Lower leg skin (tissue), 4 donors: ENCODE results near the gene ZRANB3. TPM values are rescaled to one million over a fixed set of nuclear protein-coding genes. Genes with fewer than 3 reads are reported as not detected.
"Not testable (repeated sequence)": the region's sequence is repeated elsewhere in the genome, so short reads cannot be mapped to it uniquely, and the experiment has no call there.

Experiments used
- DNase-seq, 2 donors: peaks; one replicate each; pipeline ENCODE4 v3.0.0-alpha.2; 2019; ENCODE audit warnings: low spot score in 2 of 2
- H3K4me3 ChIP-seq: fragments of 200-600 bp; sonication (generic); 2 replicates; pipeline ENCODE4 v1.5.1; 2017; ENCODE audit warnings: mild to moderate bottlenecking, low read depth; ENCODE audit not compliant: poor library complexity, severe bottlenecking
- CTCF ChIP-seq, 3 donors: fragments of 450-650 bp; IDR thresholded peaks; one replicate each; pipeline ENCODE4 v1.5.1; 2016; ENCODE audit warnings: antibody characterized with exemption in 3 of 3, mild to moderate bottlenecking in 3 of 3, moderate library complexity in 2 of 3
- POLR2A ChIP-seq, 2 donors: fragments of 450-650 bp; IDR thresholded peaks; one replicate each; pipeline ENCODE4 v1.6.1; 2016 to 2017; ENCODE audit warnings: antibody characterized with exemption in 2 of 2, mild to moderate bottlenecking in 1 of 2, moderate library complexity in 1 of 2
- WGBS, 2 donors: methylation state at CpG; one replicate each; pipeline ENCODE4 v1.1.5; 2018; 5-methylcytosine and 5-hydroxymethylcytosine counted together
- intact Hi-C: fragments of 100-400 bp; cut with DNase I; formaldehyde crosslinking; loops from one replicate; pipeline ENCODE4 v1.15.0; 2023; ENCODE audit warnings: low total_unique reads
- total RNA-seq, 4 donors: library from RNA; depleted of rRNA; stranded (reverse); fragments of >200 nt; gene quantifications; one replicate each; pipeline ENCODE4 v1.1.0, GENCODE V29; 2016

The ZRANB3 gene
- total RNA-seq, 4 donors from 2014 or later, result 2.1 to 8.1 (median 4.1) TPM

DNA sequence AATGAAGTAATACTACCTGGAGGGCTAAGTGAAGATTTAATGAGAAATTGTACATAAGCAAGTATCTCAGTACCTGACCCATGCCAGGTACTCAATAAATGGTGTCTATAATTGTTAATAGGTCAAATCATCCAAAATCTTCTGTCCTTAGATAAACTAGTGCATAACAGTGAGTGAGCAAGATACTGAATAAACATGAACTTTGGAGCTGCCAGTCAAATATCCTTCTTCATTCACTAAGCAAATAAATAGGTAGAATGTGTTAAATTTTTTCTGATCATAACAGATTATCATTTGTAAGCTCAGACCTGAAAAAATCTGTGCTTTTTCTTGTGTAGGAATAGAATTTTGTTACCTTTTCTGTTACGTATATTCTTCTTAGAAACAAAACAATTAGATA is 439.3 kb downstream of the ZRANB3 start:
- no peak overlapping the region for H3K4me3 ChIP-seq
- no peak for DNase-seq
- intact Hi-C loops, result no loop called here
- 98 to 100% methylated on average over 1 of the region's 1 CpG for WGBS, 2 donors
- no peak for TF ChIP-seq POLR2A (IDR thresholded peaks at IDR 0.05)
- TF ChIP-seq CTCF (IDR thresholded peaks at IDR 0.05), result no peak

- WGBS, 2 donors, result 96% methylated on average over 4 of the region's 4 CpGs
- DNase-seq, H3K4me3 ChIP-seq, intact Hi-C loops: not testable (repeated sequence)
Observed at GRCh38 chr2:135089597-135089996, 441.4 kb downstream of the ZRANB3 start.

Other genes starting within 250 kb of the ZRANB3 start
- 10 to 100 TPM in 3 of 4 donors, 1 to 10 TPM in 1; 9.7 to 17.5 (median 11.3) TPM for gene R3HDM1, start 266 bp upstream of the ZRANB3 start, total RNA-seq
- 10 to 100 TPM; 55.1 to 68.0 (median 58.0) TPM for gene UBXN4, start 210.6 kb upstream of the ZRANB3 start, total RNA-seq